Body of pancreas (tissue), 4 donors: ENCODE measurements around the gene FAM111A. TPM values are rescaled to one million over a fixed set of nuclear protein-coding genes. Genes with fewer than 3 reads are reported as not detected.

Experiments used
- ATAC-seq: fragments of 150-250 bp; one replicate; pipeline ENCODE4 v1.9.1; 2016
- DNase-seq, 4 donors: peaks; one replicate each; pipeline ENCODE4 v3.0.0-alpha.2; 2019
- H3K27ac ChIP-seq, 4 donors: fragments of 200-600 bp; sonication (generic); 1 replicate in 3 of 4; 2 replicates in 1 of 4; pipeline versions ENCODE4 v1.5.1 to v1.6.1; 2016 to 2019; ENCODE audit warnings: mild to moderate bottlenecking in 1 of 4, mixed read lengths in 1 of 4, moderate library complexity in 1 of 4
- H3K27me3 ChIP-seq, 2 donors: fragments of 200-600 bp; sonication (generic); one replicate each; pipeline ENCODE4 v1.6.0; 2016; ENCODE audit warnings: mild to moderate bottlenecking in 1 of 2
- H3K36me3 ChIP-seq, 2 donors: fragments of 200-600 bp; sonication (generic); replicated peaks in 1 of 2; 2 replicates each; pipeline ENCODE4 v1.5.1; 2016; ENCODE audit warnings: low read depth in 2 of 2; ENCODE audit not compliant: insufficient read depth in 1 of 2
- H3K4me1 ChIP-seq: fragments of 200-600 bp; sonication (generic); one replicate; pipeline ENCODE4 v1.6.0; 2016
- H3K4me3 ChIP-seq, 2 donors: fragments of 200-600 bp; sonication (generic); 1 replicate in 1 of 2; 2 replicates in 1 of 2; pipeline ENCODE4 v1.5.1; 2016 to 2019
- H3K9me3 ChIP-seq, 3 donors: fragments of 200-600 bp; sonication (generic); 1 replicate in 2 of 3; 2 replicates in 1 of 3; pipeline ENCODE4 v1.5.1; 2016
- POLR2A ChIP-seq, 3 donors: fragments of 450-650 bp; IDR thresholded peaks; one replicate each; pipeline ENCODE4 v1.6.1; 2016; ENCODE audit warnings: antibody characterized with exemption in 3 of 3, mild to moderate bottlenecking in 2 of 3
- WGBS, 2 donors: methylation state at CpG; one replicate each; pipeline ENCODE4 v1.1.5; 2017; 5-methylcytosine and 5-hydroxymethylcytosine counted together
- intact Hi-C: fragments of 100-400 bp; cut with DNase I; formaldehyde crosslinking; loops from one replicate; pipeline ENCODE4 v1.15.1; 2023
- total RNA-seq, 2 donors: library from RNA; depleted of rRNA; stranded (reverse); fragments of >200 nt; gene quantifications; one replicate each; pipeline ENCODE4 v1.1.0, GENCODE V29; 2016
- TF ChIP-seq, protein P1 (sequence below), 7 experiments: fragments of 450-650 bp in 4 of 7; fragments of 200-600 bp in 3 of 7; sonication (generic) in 3 of 7; IDR thresholded peaks; one replicate each; pipeline ENCODE4 v1.5.1; 2016 to 2019; ENCODE audit warnings: antibody characterized with exemption in 7 of 7

FAM111A gene
- total RNA-seq, 2 donors from 2014 or later, result 17.4 to 43.8 TPM

DNA sequence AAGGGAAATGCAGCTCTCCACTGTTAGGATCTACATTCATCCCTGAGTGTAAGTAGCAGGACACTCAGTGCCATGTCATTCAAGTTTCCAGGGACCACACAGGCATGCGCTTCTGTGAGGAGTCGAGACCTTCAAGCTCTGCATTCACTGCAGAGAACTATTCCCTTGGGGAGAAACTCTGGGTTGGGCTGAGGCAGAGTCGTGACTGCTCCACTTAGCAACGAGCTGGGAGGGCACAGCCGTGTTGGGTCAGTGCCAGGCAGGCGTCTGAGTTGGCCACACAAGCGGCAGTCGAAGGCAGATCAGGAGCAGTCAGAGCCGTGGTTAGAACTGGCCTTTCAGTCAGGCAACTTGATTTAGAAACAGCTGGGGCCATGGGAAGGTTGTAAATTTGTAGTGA lies 55.3 kb downstream of the FAM111A start:
- intact Hi-C loops, result no loop called here
- peak; percentile 61 to 77 (median 75) for DNase-seq
- Histone ChIP-seq H3K27ac (peak overlapping the region in 1 of 4 donors; percentile 34), H3K36me3 (no peaks in the 10 kb centered on the region), H3K27me3 (no peaks in the 10 kb centered on the region), H3K4me3 (no peak overlapping the region), H3K4me1 (peaks cover 8% of the 10 kb centered on the region), H3K9me3 (no peaks in the 10 kb centered on the region)
- peak; percentile 62 for ATAC-seq
- TF ChIP-seq, protein P1, sequence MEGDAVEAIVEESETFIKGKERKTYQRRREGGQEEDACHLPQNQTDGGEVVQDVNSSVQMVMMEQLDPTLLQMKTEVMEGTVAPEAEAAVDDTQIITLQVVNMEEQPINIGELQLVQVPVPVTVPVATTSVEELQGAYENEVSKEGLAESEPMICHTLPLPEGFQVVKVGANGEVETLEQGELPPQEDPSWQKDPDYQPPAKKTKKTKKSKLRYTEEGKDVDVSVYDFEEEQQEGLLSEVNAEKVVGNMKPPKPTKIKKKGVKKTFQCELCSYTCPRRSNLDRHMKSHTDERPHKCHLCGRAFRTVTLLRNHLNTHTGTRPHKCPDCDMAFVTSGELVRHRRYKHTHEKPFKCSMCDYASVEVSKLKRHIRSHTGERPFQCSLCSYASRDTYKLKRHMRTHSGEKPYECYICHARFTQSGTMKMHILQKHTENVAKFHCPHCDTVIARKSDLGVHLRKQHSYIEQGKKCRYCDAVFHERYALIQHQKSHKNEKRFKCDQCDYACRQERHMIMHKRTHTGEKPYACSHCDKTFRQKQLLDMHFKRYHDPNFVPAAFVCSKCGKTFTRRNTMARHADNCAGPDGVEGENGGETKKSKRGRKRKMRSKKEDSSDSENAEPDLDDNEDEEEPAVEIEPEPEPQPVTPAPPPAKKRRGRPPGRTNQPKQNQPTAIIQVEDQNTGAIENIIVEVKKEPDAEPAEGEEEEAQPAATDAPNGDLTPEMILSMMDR (IDR thresholded peaks at IDR 0.05), result no peak
- no peak for TF ChIP-seq POLR2A (IDR thresholded peaks at IDR 0.05)
- 26 to 30% methylated on average over 5 to 9 of the region's 9 CpGs for whole genome bisulfite sequencing, 2 donors

DNA sequence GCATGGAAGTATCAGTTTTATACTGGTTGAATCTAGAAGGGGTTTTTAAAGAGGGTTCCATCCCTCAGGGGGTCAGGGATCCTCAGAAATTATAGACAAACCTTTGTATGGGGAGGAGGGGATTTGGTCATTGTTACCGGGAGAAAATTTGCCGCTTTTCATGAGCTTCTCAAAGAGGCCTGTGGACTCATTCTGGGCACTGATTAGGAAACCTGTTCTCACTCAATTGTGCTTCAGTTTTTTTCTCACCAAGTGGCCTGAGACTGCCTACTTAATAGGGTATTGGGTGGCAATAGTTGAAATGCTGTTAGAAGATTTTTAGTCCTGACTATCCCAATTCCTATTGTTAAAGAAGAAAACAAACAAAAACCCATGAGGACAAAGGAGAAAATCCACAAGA lies 56.1 kb downstream of the FAM111A start:
- Histone ChIP-seq H3K9me3 (no peaks in the 10 kb centered on the region), H3K27me3 (no peaks in the 10 kb centered on the region), H3K27ac (no peak overlapping the region), H3K4me1 (peaks cover 8% of the 10 kb centered on the region), H3K36me3 (no peaks in the 10 kb centered on the region), H3K4me3 (no peak overlapping the region)
- no peak for ATAC-seq
- DNase-seq, result no peak
- intact Hi-C loops, result no loop called here
- WGBS, 2 donors, result 92 to 100% methylated on average over 2 of the region's 2 CpGs
- TF ChIP-seq, protein P1 (IDR thresholded peaks at IDR 0.05), result no peak
- no peak for TF ChIP-seq POLR2A (IDR thresholded peaks at IDR 0.05)

DNA sequence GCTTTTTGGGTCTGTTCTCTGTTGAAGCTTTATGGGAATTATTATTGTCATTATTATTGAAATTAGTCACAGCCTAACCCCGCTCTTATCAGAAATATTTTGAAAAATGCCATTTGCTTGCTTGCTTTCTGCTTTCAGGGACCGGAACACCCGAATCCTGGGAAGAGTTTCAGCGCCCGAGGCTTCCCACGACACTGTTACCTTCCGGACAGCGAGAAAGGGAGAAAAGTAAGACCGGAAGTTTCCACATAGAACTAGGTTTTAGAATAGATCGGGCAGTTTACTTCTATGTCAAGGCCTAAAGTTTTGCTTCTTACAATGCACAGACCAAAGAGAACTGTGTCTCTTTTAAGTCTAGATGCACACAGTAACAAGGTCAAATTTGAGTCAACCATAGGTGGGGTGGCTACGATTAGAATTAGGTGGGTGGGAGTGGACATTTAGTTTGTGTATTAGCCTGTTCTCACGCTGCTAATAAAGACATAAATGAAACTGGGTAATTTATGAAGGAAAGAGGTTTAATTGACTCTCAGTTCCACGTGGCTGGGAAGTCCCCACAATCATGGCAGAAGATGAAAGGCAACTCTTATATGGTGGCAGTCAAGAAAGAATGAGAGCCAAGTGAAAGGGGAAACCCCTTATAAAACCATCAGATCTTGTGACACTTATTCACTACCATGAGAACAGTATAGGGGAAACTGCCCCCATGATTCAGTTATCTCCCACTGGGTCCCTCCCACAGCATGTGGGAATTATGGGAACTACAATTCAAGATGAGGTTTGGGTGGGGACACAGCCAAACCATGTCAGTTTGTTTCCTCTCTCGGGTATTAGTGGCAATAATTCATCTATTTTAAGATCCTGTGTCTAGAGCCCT lies 57.1 kb downstream of the FAM111A start:
- TF ChIP-seq, protein P1 (IDR thresholded peaks at IDR 0.05), result no peak
- TF ChIP-seq POLR2A (IDR thresholded peaks at IDR 0.05), result no peak
- intact Hi-C loops, result no loop called here
- Histone ChIP-seq H3K4me1 (peaks cover 8% of the 10 kb centered on the region), H3K9me3 (no peaks in the 10 kb centered on the region), H3K27ac (no peak overlapping the region), H3K36me3 (no peaks in the 10 kb centered on the region), H3K27me3 (no peaks in the 10 kb centered on the region), H3K4me3 (no peak overlapping the region)
- DNase-seq (no peak), ATAC-seq (no peak)
- WGBS, 2 donors, result 77 to 80% methylated on average over 14 of the region's 14 CpGs

DNA sequence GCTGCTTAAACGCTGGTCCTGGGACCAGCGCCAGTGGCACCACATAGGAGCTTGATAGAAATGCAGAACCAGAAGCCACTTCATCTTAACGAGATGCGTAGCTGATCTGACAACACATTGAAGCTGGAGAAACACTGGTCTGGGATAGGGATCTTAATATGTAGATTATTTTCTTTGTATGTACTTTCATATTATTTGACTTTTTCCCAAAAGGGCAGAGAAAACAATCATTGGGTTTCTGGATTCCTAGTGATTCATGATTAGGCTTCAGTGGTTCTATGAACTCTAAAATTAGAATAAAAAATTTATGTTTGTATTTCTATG lies 57.7 kb downstream of the FAM111A start:
- DNase-seq (no peak), ATAC-seq (no peak)
- Histone ChIP-seq H3K4me1 (peaks cover 8% of the 10 kb centered on the region), H3K4me3 (no peak overlapping the region), H3K9me3 (no peaks in the 10 kb centered on the region), H3K36me3 (no peaks in the 10 kb centered on the region), H3K27ac (no peak overlapping the region), H3K27me3 (no peaks in the 10 kb centered on the region)
- TF ChIP-seq POLR2A (IDR thresholded peaks at IDR 0.05), result no peak
- TF ChIP-seq, protein P1 (IDR thresholded peaks at IDR 0.05), result no peak
- intact Hi-C loops, result no loop called here
- WGBS, 2 donors, result 53 to 62% methylated on average over 4 of the region's 4 CpGs

DNA sequence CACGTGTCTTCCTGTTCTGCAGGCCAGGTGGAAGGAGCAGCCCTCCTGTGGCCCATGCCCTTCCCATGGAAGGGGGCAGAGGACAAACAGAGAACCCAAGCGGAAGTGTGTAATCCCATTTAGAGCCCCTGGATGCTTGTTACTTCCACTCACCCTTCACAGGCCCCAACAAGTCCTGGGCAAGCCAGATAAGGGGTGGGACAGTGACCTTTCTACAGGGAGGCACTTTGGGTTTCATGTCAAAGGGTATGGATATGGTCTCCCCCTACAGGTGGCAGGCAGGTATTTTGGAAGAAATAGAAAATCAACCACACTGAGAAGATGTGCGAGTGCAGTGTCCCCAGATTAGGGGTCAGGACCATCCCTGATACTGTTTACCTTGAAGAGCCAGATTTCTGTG lies 58.7 kb downstream of the FAM111A start:
- no peak for ATAC-seq
- 73 to 88% methylated on average over 3 of the region's 3 CpGs for WGBS, 2 donors
- intact Hi-C loops, result no loop called here
- Histone ChIP-seq H3K36me3 (no peaks in the 10 kb centered on the region), H3K27ac (no peak overlapping the region), H3K4me3 (no peak overlapping the region), H3K4me1 (peaks cover 4% of the 10 kb centered on the region), H3K27me3 (no peaks in the 10 kb centered on the region), H3K9me3 (no peaks in the 10 kb centered on the region)
- TF ChIP-seq POLR2A (IDR thresholded peaks at IDR 0.05), result no peak
- TF ChIP-seq, protein P1 (IDR thresholded peaks at IDR 0.05), result peak in 3 of 7 experiments; percentile 10 to 23 (median 15)
- no peak for DNase-seq
